Hepatocyte (in vitro differentiated cells): ENCODE results near the gene TBCD. TPM values are rescaled to one million over a fixed set of nuclear protein-coding genes. Genes with fewer than 3 reads are reported as not detected.

Experiments used
- DNase-seq: peaks from one replicate; pipeline ENCODE4 v3.0.0-alpha.2; 2016; ENCODE audit warnings: low spot score
- H2AFZ ChIP-seq: fragments of 200-600 bp; sonication (generic); 2 replicates; pipeline ENCODE4 v1.6.0; 2016; ENCODE audit warnings: antibody characterized with exemption, mild to moderate bottlenecking
- H3K27ac ChIP-seq: fragments of 200-600 bp; sonication (generic); 2 replicates; pipeline ENCODE4 v1.5.1; 2016; ENCODE audit warnings: mild to moderate bottlenecking
- H3K27me3 ChIP-seq: fragments of 200-600 bp; sonication (generic); 2 replicates; pipeline ENCODE4 v1.6.1; 2016
- H3K36me3 ChIP-seq: fragments of 200-600 bp; sonication (generic); replicated peaks from 2 replicates; pipeline ENCODE4 v1.5.1; 2016; ENCODE audit warnings: low read depth; ENCODE audit not compliant: insufficient read depth
- H3K4me1 ChIP-seq: fragments of 200-600 bp; sonication (generic); 2 replicates; pipeline ENCODE4 v1.5.1; 2016; ENCODE audit warnings: mild to moderate bottlenecking, moderate library complexity; ENCODE audit not compliant: insufficient read depth
- H3K4me2 ChIP-seq: fragments of 200-600 bp; sonication (generic); 2 replicates; pipeline ENCODE4 v1.6.0; 2016
- H3K4me3 ChIP-seq: fragments of 200-600 bp; sonication (generic); 2 replicates; pipeline ENCODE4 v1.5.1; 2016; ENCODE audit warnings: mild to moderate bottlenecking
- H3K79me2 ChIP-seq: fragments of 200-600 bp; sonication (generic); 2 replicates; pipeline ENCODE4 v1.6.0; 2017; ENCODE audit warnings: mild to moderate bottlenecking
- H3K9me2 ChIP-seq: fragments of 200-600 bp; sonication (generic); replicated peaks from 2 replicates; pipeline ENCODE4 v1.6.0; 2017; ENCODE audit warnings: mild to moderate bottlenecking; ENCODE audit not compliant: insufficient read depth
- H3K9me3 ChIP-seq: fragments of 200-600 bp; sonication (generic); 2 replicates; pipeline ENCODE4 v1.5.1; 2016; ENCODE audit warnings: low read depth, mild to moderate bottlenecking
- H4K20me1 ChIP-seq: fragments of 200-600 bp; sonication (generic); 2 replicates; pipeline ENCODE4 v1.6.0; 2016; ENCODE audit warnings: mild to moderate bottlenecking; ENCODE audit not compliant: insufficient read depth, poor library complexity, severe bottlenecking
- EZH2 ChIP-seq: fragments of 200-600 bp; sonication (generic); IDR thresholded peaks from 2 replicates; pipeline ENCODE4 v1.6.1; 2016; ENCODE audit warnings: antibody characterized with exemption, mild to moderate bottlenecking, borderline replicate concordance
- EZH2phosphoT487 ChIP-seq: fragments of 200-600 bp; sonication (generic); IDR thresholded peaks from one replicate; pipeline ENCODE4 v1.6.1; 2018; ENCODE audit warnings: antibody characterized with exemption, mild to moderate bottlenecking, low read depth, moderate library complexity; ENCODE audit not compliant: unreplicated experiment, severe bottlenecking
- WGBS: methylation state at CpG from one replicate; pipeline ENCODE4 v1.1.6; 2016; ENCODE audit warnings: low lambda C conversion rate; ENCODE audit errors: missing lambda C conversion rate; 5-methylcytosine and 5-hydroxymethylcytosine counted together
- polyA plus RNA-seq: library from polyadenylated mRNA; unstranded; fragments of >200 nt; fragmentation: Nextera tagmentation; extraction: Ambion mirVana; gene quantifications from 2 replicates; pipeline ENCODE4 v1.2.1, GENCODE V29; 2016
- total RNA-seq: library from RNA; depleted of rRNA; stranded (reverse); fragments of >200 nt; gene quantifications from 2 replicates; pipeline ENCODE4 v1.2.3, GENCODE V29; 2014
- TF ChIP-seq, protein P1 (sequence below): fragments of 200-600 bp; sonication (generic); IDR thresholded peaks from 2 replicates; pipeline ENCODE4 v1.5.1; 2016; ENCODE audit warnings: antibody characterized with exemption, mild to moderate bottlenecking; ENCODE audit not compliant: poor library complexity

The TBCD gene
- total and polyA plus RNA-seq, 2 experiments from 2014 or later, result 24.5 to 41.5 TPM

DNA sequence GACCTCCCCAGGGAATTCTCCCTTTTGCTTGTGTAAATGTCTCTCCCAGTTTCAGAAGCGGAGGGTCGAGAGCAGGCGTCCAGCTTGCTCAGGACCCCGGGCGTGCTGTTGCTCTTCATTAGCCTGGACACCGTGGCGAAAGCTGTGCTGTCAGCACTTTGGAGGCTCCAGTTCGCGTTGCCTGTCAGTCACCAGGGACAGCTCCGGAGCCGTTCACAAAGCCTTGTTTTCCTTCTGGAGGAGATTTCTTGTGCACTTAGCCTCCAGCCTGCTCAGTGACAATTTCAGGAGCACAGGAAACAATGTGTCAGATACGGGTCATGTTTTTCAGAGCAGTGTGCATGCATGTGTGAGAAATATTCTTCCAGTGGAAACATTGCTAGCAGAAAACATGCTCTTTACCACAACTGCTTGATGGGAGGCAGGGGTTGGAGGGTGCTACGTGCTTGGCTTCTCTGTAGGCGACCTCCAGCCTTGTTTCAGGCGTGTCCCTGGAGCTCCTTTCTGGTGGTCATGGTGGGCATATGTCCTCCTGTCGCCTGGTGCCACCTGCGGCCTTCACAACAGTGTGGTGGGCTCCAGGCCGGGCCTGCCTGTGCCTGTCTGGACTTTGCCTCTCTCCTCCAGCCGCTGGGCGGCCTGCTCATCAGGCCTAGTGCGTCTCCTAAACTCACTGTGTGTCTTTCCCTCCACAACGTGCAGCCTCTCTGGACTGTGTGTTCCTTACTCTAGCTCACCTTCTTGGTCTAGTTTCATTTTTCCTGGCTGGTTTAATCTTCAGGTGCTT is 59.0 kb downstream of the TBCD start:
- Histone ChIP-seq H3K4me3 (no peak overlapping the region), H3K4me2 (no peak overlapping the region), H2AFZ (no peak overlapping the region), H4K20me1 (no peaks in the 10 kb centered on the region), H3K9me3 (no peaks in the 10 kb centered on the region), H3K79me2 (no peaks in the 10 kb centered on the region), H3K9me2 (no peaks in the 10 kb centered on the region), H3K4me1 (no peaks in the 10 kb centered on the region), H3K27me3 (no peaks in the 10 kb centered on the region), H3K27ac (no peak overlapping the region), H3K36me3 (no peaks in the 10 kb centered on the region)
- no peak for DNase-seq
- TF ChIP-seq EZH2 (no peak), EZH2phosphoT487 (no peak)
- TF ChIP-seq, protein P1, sequence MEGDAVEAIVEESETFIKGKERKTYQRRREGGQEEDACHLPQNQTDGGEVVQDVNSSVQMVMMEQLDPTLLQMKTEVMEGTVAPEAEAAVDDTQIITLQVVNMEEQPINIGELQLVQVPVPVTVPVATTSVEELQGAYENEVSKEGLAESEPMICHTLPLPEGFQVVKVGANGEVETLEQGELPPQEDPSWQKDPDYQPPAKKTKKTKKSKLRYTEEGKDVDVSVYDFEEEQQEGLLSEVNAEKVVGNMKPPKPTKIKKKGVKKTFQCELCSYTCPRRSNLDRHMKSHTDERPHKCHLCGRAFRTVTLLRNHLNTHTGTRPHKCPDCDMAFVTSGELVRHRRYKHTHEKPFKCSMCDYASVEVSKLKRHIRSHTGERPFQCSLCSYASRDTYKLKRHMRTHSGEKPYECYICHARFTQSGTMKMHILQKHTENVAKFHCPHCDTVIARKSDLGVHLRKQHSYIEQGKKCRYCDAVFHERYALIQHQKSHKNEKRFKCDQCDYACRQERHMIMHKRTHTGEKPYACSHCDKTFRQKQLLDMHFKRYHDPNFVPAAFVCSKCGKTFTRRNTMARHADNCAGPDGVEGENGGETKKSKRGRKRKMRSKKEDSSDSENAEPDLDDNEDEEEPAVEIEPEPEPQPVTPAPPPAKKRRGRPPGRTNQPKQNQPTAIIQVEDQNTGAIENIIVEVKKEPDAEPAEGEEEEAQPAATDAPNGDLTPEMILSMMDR, result no peak
- WGBS, result 88% methylated on average over 22 of the region's 22 CpGs

DNA sequence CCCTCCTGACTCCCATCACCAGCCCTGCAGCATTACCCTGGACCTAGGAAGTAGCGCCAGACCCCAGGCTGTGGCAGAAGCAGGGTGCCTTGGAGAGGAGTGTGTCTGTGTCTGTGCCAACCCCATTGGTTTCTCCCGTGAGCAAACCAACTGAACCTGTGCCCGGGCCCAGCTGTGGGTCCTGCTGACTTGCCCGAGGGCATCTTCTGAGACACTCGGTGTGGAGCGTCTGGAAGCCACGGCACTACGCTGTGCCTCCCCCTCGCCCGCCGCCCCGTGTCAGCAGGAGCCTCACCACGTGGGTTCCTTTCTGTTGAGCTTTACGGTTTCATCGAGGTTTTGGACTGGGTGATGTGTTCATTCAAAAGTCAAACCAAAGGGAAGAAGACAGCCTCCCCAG is 60.2 kb downstream of the TBCD start:
- no peaks in the 10 kb centered on the region for H3K36me3 ChIP-seq
- H3K9me2 ChIP-seq, result no peaks in the 10 kb centered on the region
- no peaks in the 10 kb centered on the region for H4K20me1 ChIP-seq
- WGBS, result 90% methylated on average over 15 of the region's 15 CpGs
- H3K27ac ChIP-seq, result no peak overlapping the region
- no peaks in the 10 kb centered on the region for H3K27me3 ChIP-seq
- no peak overlapping the region for H2AFZ ChIP-seq
- H3K4me1 ChIP-seq, result no peaks in the 10 kb centered on the region
- no peak for DNase-seq
- no peak for TF ChIP-seq EZH2phosphoT487
- no peaks in the 10 kb centered on the region for H3K9me3 ChIP-seq
- no peak overlapping the region for H3K4me2 ChIP-seq
- H3K79me2 ChIP-seq, result no peaks in the 10 kb centered on the region
- no peak overlapping the region for H3K4me3 ChIP-seq

DNA sequence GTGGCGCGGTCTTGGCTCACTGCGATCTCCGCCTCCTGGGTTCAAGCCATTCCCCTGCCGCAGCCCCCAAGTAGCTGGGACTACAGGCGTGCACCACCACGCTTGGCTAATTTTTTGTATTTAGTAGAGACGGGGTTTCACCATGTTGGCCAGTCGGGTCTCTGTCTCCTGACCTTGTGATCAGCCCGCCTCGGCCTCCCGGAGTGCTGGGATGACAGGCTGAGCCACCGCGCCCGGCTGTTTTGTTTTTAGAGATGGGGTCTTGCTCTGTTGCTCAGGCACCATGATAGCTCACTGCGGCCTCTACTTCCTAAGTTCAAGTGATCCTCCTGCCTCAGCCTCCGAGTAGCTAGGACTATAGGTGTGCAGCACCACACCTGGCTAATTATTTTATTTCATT is 60.7 kb downstream of the TBCD start:
- Histone ChIP-seq H4K20me1 (no peaks in the 10 kb centered on the region), H2AFZ (no peak overlapping the region), H3K4me2 (no peak overlapping the region), H3K4me1 (no peaks in the 10 kb centered on the region), H3K79me2 (no peaks in the 10 kb centered on the region), H3K27ac (no peak overlapping the region), H3K9me2 (no peaks in the 10 kb centered on the region), H3K27me3 (no peaks in the 10 kb centered on the region), H3K4me3 (no peak overlapping the region), H3K36me3 (no peaks in the 10 kb centered on the region), H3K9me3 (no peaks in the 10 kb centered on the region)
- WGBS, result 98% methylated on average over 17 of the region's 17 CpGs
- no peak for DNase-seq
- TF ChIP-seq EZH2phosphoT487 (no peak), EZH2 (no peak)
- TF ChIP-seq, protein P1, result no peak

DNA sequence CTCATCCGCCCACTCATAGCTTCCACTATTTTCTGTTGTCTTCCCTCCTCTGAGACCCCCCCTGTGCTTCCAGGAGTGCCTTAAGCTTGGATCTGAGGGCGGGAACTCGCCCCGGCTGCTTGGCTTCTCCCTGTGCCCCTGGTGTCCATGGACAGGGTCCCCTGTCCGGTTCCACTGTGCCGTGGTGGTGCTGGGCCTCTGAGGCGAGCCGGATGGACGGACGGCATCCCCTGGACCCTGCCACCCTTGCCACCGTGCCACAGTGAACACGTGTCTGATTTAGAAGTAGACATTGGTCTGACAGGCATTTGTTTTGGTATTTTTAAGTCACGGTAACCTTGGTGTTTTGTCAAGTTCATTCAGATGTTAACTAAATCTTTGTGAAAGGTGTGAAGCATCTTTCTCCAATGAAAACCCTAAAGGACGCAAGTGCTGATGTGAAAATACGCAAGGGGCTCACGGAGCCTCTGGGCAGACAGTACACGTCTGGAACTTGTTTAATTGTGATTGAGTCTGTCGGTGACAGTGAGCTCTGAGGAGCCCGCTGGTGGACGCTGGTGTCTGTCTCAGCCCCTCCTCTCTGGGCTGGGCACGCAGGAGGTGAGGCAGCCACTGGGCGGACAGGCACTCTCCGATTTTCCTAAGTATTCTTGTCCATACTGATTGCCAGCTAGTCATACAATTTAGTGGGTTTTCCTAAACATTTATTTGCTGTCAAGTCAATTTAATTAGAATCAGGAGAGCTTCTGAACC is 61.6 kb downstream of the TBCD start:
- Histone ChIP-seq H4K20me1 (no peaks in the 10 kb centered on the region), H3K79me2 (no peaks in the 10 kb centered on the region), H3K27ac (no peak overlapping the region), H3K9me2 (no peaks in the 10 kb centered on the region), H3K9me3 (no peaks in the 10 kb centered on the region), H3K4me3 (no peak overlapping the region), H3K4me1 (no peaks in the 10 kb centered on the region), H3K4me2 (no peak overlapping the region), H3K36me3 (no peaks in the 10 kb centered on the region), H3K27me3 (no peaks in the 10 kb centered on the region), H2AFZ (no peak overlapping the region)
- 84% methylated on average over 23 of the region's 23 CpGs for WGBS
- DNase-seq, result no peak
- TF ChIP-seq, protein P1, result no peak
